ELF-1 (cell line): Measurements from ENCODE around the gene VPS54.
"Not testable (repeated sequence)": the region's sequence is repeated elsewhere in the genome, so short reads cannot be mapped to it uniquely, and the experiment has no call there.

Experiments
- DNase-seq: peaks from one replicate; pipeline ENCODE4 v3.0.0-alpha.2; 2016; ENCODE audit warnings: low read depth, low spot score

The VPS54 gene

GRCh38 chr2:63994329-63995070 is 24.7 kb downstream of the VPS54 start:
- not testable (repeated sequence) for DNase-seq

GRCh38 chr2:63993871-63994270 is 25.4 kb downstream of the VPS54 start:
- DNase-seq: no peak

GRCh38 chr2:63993130-63993584 is 26.1 kb downstream of the VPS54 start:
- peak; percentile 73 for DNase-seq

- DNase-seq: no peak
These were observed 27.1 kb downstream of the VPS54 start for GRCh38 chr2:63992061-63992685.

DNA sequence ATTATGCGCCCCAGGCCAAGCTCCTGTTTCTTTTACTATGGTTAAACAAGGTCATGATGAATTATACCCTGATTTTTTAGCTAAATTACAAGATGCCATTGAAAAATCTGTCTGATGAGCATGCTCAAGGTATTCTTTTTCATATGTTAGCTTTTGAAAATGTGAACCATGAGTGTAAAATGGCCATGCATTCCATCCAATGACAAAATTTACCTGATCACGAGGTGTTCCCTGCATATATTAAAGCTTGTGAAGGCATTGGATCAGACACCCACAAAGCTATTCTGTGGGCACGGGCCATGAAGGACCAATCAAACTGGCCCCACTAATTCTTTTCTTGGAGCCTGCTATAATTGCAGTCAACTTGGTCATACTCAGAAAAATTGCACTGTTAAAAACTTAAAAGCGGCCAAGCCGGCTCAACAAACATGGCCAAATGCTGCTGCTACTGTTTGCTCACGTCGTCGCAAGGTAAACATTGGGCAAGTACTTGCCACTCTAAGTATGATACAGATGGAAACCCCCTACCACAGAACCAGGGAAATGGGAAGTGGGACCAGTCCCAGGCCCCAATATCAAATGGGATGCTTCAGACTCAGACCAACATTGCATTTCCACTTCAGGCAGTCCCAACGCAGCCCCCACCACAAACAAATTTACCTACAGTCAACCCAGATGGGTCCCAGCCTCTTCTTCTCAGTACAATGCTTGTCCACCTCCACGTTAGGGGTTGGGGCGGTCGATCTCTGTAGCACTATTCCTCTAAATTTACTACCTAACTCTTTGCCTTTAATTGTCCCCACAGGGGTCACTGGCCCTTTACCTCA is 27.8 kb downstream of the VPS54 start:
- DNase-seq: not testable (repeated sequence)

GRCh38 chr2:63990072-63990471 is 29.2 kb downstream of the VPS54 start:
- no peak for DNase-seq

- DNase-seq: not testable (repeated sequence)
These were observed 30.3 kb downstream of the VPS54 start for GRCh38 chr2:63988842-63989436.

- DNase-seq: no peak
These were observed 34.4 kb downstream of the VPS54 start for GRCh38 chr2:63984606-63985359.

DNA sequence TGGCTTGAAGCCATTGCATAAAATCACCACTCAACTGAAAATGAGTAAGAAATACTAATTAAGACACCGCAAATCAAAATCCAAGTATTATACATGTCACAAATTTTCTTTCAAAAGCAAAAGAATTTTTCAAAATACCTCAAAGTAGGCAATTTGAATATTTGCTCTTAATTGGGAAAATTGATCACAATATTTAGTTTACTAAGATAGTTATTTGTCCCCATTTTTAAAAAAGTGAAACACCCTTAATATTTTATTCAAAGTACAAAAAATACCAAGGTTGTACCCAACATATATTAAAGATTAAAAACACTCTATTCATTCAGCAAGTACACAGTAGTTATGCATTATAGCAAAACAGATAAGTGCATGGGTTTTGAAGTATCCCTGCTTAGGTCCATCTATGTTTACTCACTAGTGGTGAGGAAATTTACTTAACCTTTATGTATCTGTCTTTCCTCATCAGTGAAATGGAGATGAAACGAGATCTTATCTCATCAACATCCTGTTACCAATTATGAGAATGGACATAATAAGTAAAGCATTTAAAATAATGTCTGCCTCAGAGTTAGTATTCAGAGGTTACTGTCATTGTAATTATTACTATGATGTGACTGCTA is 35.1 kb downstream of the VPS54 start:
- DNase-seq: no peak

GRCh38 chr2:63982335-63982734 is 36.9 kb downstream of the VPS54 start:
- no peak for DNase-seq

DNA sequence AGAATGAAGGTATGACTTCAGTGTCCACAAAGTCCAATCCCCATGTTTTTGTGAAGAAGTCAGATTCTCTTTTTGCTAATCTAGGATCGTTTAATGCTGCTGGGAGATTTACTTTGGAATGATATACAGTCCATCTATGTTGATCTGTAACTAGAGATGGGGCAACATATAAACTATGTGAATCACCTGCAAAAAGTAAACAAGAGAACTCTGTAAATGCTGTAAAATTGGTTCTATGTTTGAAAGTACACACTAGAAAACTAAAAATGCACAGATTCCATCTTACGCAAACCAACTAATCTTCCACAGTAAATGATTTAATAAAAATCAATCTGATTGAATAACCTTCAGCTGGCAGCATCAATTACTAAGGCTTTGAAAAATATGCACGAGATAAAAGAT is 37.5 kb downstream of the VPS54 start:
- no peak for DNase-seq

- no peak for DNase-seq
These were observed 38.4 kb downstream of the VPS54 start for GRCh38 chr2:63980794-63981193.

- no peak for DNase-seq
These were observed 41.3 kb downstream of the VPS54 start for GRCh38 chr2:63977904-63978303.

DNA sequence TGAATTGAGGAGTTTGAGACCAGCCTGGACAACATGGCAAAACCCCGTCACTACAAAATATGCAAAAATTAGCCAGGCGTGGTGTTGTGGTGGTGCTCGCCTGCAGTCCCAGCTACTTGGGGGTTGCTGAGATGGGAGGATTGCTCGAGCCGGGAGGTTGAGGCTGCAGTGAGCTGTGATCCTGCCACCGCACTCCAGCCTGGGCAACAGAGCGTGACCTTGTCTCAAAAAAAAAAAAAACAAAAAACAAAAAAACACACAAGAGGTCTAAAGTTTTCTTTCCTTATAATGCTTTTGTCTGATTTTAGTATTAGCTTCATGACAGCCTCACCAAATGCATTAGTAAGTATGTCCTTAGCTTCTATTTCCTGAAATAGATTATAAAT is 43.1 kb downstream of the VPS54 start:
- DNase-seq: no peak

GRCh38 chr2:63975437-63976124 is 43.6 kb downstream of the VPS54 start:
- no peak for DNase-seq

GRCh38 chr2:63975036-63975435 is 44.2 kb downstream of the VPS54 start:
- not testable (repeated sequence) for DNase-seq

DNA sequence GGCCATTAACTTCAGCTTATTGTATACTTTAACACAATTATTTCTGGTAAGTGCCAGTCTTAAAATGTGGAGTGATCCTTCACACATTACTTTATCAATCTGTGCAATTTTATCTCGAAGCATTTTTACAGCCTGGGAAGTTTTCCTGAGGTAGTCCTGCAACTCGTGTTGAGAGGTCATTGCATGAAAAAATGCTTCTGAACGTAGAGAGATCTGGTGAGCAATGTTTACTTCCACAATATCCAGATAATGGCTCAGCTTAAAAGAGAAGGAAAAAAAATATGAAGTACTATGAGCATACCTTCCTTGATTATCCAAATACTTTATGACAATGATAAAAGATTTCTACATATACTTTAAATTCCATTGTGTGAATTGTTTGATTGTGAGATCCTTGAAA is 57.0 kb downstream of the VPS54 start:
- DNase-seq: no peak

DNA sequence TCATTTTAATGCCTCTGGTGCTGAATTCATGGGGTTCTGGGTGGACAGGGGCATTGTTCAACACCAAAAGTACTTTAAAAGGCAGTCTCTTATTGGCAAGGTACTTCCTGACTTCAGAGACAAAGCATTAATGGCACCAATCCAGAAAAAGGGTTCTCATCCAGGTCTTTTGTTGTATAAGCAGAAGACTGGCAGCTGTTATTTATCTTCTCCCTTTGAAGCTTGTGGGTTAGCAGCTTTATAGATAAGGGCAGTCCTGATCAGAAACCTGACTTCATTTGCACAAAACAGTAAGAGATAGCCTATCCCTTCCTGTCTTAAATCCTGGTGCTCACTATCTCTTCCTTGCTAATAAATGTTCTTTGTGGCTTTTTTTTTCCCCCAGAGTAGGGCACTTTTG is 68.8 kb downstream of the VPS54 start:
- peak; percentile 7 for DNase-seq

- DNase-seq: no peak
These were observed 76.4 kb downstream of the VPS54 start for GRCh38 chr2:63942788-63943187.

DNA sequence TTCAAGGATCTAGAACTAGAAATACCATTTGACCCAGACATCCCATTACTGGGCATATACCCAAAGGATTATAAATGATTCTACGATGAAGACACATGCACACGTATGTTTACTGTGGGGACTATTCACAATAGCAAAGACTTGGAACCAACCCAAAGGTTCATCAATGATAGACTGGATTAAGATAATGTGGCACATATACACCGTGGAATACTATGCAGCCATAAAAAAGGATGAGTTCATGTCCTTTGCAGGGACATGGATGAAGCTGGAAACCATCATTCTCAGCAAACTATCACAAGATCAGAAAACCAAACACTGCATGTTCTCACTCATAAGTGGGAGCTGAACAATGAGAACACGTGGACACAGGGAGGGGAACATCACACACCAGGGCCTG is 87.1 kb downstream of the VPS54 start:
- not testable (repeated sequence) for DNase-seq
